Mesenteric fat pad (tissue), 1 donor: ENCODE measurements around the gene TUBB1. TPM values are rescaled to one million over a fixed set of nuclear protein-coding genes. Genes with fewer than 3 reads are reported as not detected.
A peak's percentile ranks its signal among the peaks of the same experiment; 100 is the strongest.

Experiments
- DNase-seq: peaks from one replicate; pipeline ENCODE4 v3.0.0-alpha.2; 2020; ENCODE audit warnings: low spot score
- total RNA-seq: library from RNA; stranded (reverse); fragmentation: NEBNext Ultra II Directional; extraction: Animal tissue kit (Norgen Biotek cat#: 25700); gene quantifications from one replicate; pipeline ENCODE4 v1.2.1, GENCODE V29; 2021
- donor health status: DM: yes; HTN: yes; CAD: no.

TUBB1 gene
- total RNA-seq, 1 donor from 2014 or later = 0.51 TPM

DNA sequence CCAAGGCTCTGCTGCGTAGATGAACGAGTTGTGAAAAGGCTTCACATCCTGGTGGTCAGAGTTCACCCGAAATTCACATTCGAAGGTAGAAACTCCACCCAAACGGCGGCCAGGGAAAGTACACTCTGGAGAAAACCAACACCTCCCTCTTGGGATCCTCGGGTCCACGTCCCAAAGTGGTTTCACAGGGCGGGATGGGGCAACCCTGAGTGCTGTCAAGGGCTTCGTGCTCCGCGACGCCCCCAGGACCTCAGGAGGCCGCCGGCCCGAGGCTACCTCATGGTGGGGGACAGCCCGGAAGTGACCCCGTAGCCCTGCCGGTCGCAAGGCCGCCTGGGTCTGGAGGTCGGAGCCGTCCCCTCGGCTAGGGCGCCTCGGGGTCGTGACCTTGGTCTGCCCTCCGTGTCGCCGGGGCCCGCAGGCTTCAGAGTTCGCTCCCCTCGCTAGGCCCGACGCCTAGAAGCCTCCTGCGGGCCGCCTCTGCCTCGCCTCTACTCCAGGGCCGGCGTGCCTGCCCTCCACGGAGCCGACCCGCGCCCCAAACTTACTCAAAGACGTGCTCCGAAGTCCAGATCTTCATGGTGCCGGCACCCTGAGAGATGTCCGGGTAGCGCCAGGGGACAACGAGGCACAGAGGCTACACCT lies 23.0 kb downstream of the TUBB1 start, which contains the start of gene PRELID3B:
Gene PRELID3B (minus strand): TSS at position 636 of the 645 bp plus-strand sequence. CDS start 56 bp downstream, at position 580.
- DNase-seq = no peak

DNA sequence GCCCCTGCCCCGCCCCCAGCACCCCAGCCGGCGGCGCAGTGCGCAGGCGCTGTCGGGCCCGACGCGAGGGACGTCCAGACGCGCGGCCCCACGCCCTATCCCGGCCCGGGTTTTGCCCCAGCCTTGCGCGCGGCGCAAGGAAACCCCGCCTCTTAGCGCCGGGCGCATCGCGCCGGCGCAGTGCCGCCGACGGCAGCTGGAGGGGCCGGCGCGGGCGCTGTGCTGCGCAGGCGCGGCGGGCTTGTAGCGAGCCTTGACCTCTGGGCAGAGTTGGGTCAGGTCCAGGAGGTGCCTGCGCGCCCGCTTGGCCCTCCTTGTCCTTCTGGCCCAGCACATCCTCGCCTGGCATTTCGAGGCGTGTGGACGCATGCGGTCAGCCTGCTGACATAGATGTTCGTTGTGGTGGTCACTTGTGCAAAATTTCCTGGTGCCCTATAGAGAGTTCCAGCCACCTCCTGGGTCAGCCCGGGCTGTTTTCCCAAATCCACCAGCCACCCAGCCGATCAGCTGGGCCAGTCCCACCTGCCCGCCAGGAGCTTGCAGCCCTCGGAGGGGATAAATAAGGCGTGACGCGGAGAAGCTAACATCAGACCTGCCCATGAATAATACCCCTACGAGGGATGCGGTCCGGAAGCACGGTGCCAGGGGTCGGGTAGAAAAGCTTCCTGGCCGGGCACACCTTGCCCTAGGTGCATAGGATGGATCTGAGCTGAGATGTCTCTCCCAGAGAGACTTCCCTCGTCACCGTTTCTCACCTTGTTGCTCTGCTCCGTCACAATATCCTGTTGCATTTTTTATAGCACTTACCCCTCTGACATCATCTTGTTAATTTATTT lies 23.8 kb downstream of the TUBB1 start:
- DNase-seq = peak; percentile 99

DNA sequence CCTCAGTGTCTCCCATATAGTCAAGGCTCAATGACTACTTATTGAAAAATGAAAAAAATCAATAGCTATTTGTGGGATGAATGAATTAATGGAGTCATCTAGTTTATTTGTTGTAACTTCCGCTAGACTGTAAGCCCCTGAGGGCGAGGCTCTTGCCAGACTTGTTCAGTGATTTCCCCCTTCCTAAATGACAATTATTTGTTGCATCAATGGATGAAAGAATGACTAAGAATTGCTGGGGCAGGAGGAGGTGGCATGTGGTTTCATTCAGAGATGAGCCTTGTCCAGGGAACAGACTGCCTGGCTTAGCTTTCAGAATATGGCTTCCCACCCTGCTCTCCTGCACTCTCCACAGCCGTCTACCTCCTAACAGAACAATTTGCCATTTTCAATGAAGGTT lies 24.5 kb downstream of the TUBB1 start:
- no peak for DNase-seq

GRCh38 chr20:59044295-59044694 lies 25.1 kb downstream of the TUBB1 start:
- no peak for DNase-seq

- DNase-seq = no peak
Observed at GRCh38 chr20:59044796-59045195, 25.6 kb downstream of the TUBB1 start.

GRCh38 chr20:59046862-59047261 lies 27.6 kb downstream of the TUBB1 start:
- no peak for DNase-seq

- DNase-seq = no peak
Observed at GRCh38 chr20:59047938-59048680, 28.9 kb downstream of the TUBB1 start.

GRCh38 chr20:59048681-59049030 lies 29.4 kb downstream of the TUBB1 start:
- no peak for DNase-seq

DNA sequence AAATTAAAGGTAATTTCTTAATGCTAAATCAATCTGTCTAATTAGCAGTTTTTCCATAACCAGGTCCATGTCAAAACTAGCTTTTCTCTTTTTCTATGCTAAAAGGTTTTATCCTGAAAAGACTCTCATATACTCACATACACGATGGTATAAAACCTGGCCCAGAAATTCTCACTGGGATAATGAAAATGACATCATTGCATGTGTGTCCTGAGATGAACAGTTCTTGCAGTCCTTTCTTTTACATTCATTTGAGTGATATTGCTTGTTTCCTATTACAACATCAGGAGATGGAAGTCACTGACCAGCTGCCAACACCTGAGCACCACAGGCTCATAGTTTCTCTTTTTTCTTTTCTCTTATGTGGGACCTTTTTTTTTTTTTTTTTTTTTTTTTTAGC lies 31.2 kb downstream of the TUBB1 start:
- no peak for DNase-seq

DNA sequence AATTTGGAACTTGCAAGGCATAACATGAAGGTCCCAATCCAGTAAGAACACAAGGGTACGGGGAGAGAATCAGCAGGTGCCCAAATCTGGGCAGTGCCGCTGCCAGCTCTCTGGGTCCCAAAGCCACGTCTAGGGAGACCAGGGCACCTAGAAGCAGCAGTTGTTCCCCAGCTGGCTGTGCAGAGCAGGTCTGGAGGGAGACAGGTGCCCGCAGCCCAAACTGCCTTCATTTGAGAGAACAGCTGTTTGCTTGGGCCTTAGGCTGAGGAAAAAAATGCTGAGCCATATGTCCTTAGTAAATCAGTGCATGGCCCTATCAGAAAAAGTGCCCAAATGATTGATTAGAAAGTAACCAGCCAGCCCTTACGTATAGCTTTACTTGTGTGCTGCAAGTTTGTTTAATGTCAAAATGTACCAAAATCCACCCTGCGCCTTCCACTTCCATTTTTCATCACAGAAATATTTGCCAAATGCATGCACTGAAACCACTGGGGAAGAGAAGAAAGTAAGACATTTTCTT lies 32.5 kb downstream of the TUBB1 start:
- DNase-seq = no peak

DNA sequence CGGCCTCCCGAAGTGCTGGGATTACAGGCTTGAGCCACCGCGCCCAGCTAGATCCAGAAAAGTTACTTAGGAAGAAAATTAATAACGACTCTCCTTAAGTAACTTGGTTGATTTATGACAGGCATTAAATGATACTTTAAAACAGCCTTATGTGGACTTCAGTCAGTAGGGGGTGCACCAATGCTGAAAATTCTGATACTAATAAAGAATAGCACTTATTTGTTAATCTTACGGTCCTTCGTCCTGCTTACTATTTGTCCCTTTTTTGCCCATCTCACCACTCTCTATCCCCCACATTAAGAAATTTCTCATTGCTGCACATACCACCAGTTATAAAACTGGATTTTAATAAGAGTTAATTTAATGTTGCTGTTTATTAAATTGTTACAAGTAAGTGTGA lies 36.1 kb downstream of the TUBB1 start:
- no peak for DNase-seq

DNA sequence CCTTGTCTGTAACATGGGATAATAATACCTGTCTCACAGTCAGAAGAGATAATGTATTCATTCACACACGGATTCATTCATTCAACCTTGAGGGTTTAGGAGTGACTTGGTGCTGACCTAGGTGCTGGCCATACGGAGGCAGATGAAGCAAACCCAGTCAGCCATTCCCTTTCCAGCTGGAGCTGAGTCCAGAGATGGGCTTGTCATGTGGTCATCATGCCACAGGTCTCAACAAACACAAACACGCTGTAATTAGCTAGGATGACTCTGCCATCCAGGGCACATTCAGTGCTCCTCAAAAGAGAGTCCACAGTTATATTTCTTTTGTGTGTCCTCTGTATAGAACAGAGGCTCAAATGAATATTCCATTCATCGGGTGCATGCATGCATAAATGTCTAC lies 42.9 kb downstream of the TUBB1 start:
- no peak for DNase-seq

DNA sequence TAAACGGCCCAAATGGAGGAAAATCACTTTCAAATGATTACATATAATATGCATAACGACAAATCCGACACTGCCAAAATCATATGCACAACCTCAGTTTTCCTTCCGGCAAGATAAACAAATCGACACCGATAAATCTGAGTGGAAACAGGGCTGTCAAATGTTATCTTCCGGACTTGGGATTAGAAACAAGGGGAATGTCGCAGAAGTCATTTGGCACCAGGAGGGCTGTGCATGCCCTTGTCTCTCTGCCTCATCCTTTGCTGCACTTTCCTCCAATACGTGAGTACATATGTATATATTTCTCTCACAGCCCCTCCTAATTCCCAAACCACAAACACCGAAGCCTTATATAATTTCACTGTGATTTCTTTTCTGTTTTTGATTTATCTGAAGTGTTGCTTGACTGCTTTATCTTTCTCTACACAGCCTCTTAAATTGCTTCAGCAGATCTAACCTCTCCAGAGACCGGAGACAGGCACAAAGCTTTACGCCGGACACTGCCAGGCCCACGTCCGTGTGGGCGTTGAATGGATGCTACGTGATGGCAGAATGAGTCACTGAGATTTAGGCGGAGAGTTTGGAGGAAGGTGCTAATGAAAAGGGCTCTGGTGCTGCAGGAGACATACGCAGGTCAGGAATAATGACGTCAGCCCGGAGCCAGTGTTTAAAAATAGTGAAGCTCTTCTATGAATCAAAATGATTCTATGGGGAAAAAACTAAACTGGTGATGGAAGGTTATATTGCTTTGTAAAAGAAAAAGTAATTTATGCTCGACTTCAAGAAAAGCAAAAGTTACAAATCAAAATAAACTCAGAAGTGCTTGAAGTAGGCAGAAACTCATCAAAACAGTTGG lies 44.4 kb downstream of the TUBB1 start:
- DNase-seq = no peak

GRCh38 chr20:59064214-59064722 lies 45.0 kb downstream of the TUBB1 start:
- no peak for DNase-seq

DNA sequence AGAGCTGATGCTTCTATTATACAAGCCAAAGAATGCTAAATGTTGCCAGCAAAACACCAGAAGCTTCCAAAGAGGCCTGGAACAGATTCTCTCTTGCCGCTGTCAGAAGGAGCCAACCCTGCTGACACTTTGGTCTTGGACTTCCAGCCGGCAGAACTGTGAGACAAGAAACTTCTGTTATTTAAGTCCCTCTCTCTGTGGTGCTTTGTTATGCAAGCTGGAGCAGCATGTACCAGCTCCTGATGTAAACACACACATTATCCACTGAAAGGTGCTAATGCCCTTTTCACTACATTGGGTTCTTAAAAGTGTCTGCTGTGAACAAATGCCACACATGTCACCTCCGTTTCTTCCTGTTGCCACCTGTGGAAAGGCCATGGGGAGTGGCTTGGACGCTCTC lies 49.3 kb downstream of the TUBB1 start:
- no peak for DNase-seq

GRCh38 chr20:59069026-59069425 lies 49.8 kb downstream of the TUBB1 start:
- no peak for DNase-seq

- DNase-seq = no peak
Observed at GRCh38 chr20:59071216-59071615, 52.0 kb downstream of the TUBB1 start.

GRCh38 chr20:59073582-59073981 lies 54.4 kb downstream of the TUBB1 start:
- no peak for DNase-seq

GRCh38 chr20:59074456-59074855 lies 55.2 kb downstream of the TUBB1 start:
- no peak for DNase-seq

DNA sequence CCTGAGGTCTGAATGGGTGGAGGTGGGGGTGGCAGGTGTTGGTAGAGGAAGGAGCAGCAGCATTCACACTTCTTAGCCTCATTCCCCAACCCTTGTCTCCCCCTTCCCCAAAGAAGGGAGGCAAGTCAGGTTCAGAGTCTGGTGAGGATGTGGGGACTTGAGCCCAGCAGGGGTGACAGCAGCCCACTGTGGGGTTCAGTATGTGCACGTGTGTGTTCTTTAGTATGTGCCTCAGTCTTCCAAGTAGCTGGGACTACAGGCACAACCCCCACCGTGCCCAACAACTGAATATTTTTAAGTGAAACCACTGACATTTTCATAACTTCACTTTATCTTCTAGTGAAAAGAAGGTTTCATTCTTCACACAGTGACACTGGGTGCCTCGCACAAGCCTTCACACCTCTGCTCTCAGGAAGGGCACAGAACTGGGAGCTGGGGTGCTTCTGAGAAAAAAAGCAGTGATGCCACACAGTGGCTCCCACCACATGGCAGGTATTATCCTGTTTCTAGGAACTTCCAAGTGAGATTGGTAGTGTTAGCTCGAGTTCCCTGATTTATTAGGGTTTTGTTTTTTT lies 56.8 kb downstream of the TUBB1 start:
- DNase-seq = no peak
